Measurements from ENCODE around the gene ESRRB.

Gene ESRRB

GRCh38 chr14:76457841-76458240 is 81.9 kb downstream of the ESRRB start (continued):
- TF ChIP-seq PRDM4 (tag by site-specific recombination; IDR thresholded peaks at IDR 0.05) (no peak), AEBP2 (tag by site-specific recombination; IDR thresholded peaks at IDR 0.05; ENCODE audit: borderline replicate concordance) (no peak)

- H3K27ac ChIP-seq (ENCODE audit: extremely low read depth, low read depth, low read length): no peak overlapping the region
- ChIA-PET POLR2A (no interaction called here), CTCF (interaction anchor here (0.6 kb wide), 1 partner anchor 102 kb away, joined by 3 read pairs; no protein-coding TSS in a partner anchor)
- no peaks in the 10 kb centered on the region for H3K9me3 ChIP-seq (ENCODE audit: control insufficient read depth, insufficient read depth, low read depth, low read length)
- no peaks in the 10 kb centered on the region for H3K36me3 ChIP-seq (ENCODE audit: control insufficient read depth in 2 of 2, insufficient read depth in 1 of 2, low read length in 2 of 2)
- no peak overlapping the region for H3K4me3 ChIP-seq (ENCODE audit: low read depth, low read length)
- TF ChIP-seq ZNF214 (tag by site-specific recombination; IDR thresholded peaks at IDR 0.05; ENCODE audit: borderline replicate concordance) (no peak), ZNF433 (tag by site-specific recombination; IDR thresholded peaks at IDR 0.05; ENCODE audit: low read depth) (no peak), ZNF843 (tag by site-specific recombination; IDR thresholded peaks at IDR 0.05) (no peak), ZNF707 (tag by site-specific recombination; IDR thresholded peaks at IDR 0.05) (no peak), ZNF692 (tag by site-specific recombination; IDR thresholded peaks at IDR 0.05) (no peak), EGR2 (tag by site-specific recombination; IDR thresholded peaks at IDR 0.05; ENCODE audit: low read depth) (no peak), ZNF335 (tag by site-specific recombination; conservative IDR thresholded peaks at IDR 0.05) (no peak), ZNF341 (tag by site-specific recombination; IDR thresholded peaks at IDR 0.05; ENCODE audit: low read depth) (no peak), ZNF16 (tag by site-specific recombination; IDR thresholded peaks at IDR 0.05; ENCODE audit: low read depth) (no peak), ZNF423 (tag by site-specific recombination; IDR thresholded peaks at IDR 0.05) (no peak), SP7 (tag by site-specific recombination; IDR thresholded peaks at IDR 0.05) (no peak), ZNF302 (tag by site-specific recombination; IDR thresholded peaks at IDR 0.05; ENCODE audit: low read depth) (no peak), ZNF792 (tag by site-specific recombination; IDR thresholded peaks at IDR 0.05) (no peak), ZNF132 (tag by site-specific recombination; IDR thresholded peaks at IDR 0.05; ENCODE audit: borderline replicate concordance) (no peak)
- H3K4me1 ChIP-seq (ENCODE audit: control insufficient read depth, insufficient read depth, low read length): no peaks in the 10 kb centered on the region
Observed at GRCh38 chr14:76461886-76462285, 85.9 kb downstream of the ESRRB start.

GRCh38 chr14:76462330-76462729 is 86.4 kb downstream of the ESRRB start:
- no peak overlapping the region for H3K4me3 ChIP-seq (ENCODE audit: low read depth, low read length)
- H3K36me3 ChIP-seq (ENCODE audit: control insufficient read depth in 2 of 2, insufficient read depth in 1 of 2, low read length in 2 of 2): no peaks in the 10 kb centered on the region
- CTCF ChIA-PET: no interaction called here
- TF ChIP-seq ZNF776 (tag by site-specific recombination; IDR thresholded peaks at IDR 0.05; ENCODE audit: borderline replicate concordance) (no peak), ZNF626 (tag by site-specific recombination; IDR thresholded peaks at IDR 0.05) (no peak), ZNF701 (tag by site-specific recombination; IDR thresholded peaks at IDR 0.05) (peak; percentile 77; the same call in 1 of the 2 replicates), ZBTB48 (tag by site-specific recombination; IDR thresholded peaks at IDR 0.05) (no peak), GLIS2 (tag by site-specific recombination; IDR thresholded peaks at IDR 0.05) (0 out of 2 replicates have a peak, but pooled peaks have one; percentile 7), ZFP37 (tag by site-specific recombination; IDR thresholded peaks at IDR 0.05) (no peak), HOXC10 (CRISPR knock-in tag; IDR thresholded peaks at IDR 0.05) (no peak)
- no peaks in the 10 kb centered on the region for H3K9me3 ChIP-seq (ENCODE audit: control insufficient read depth, insufficient read depth, low read depth, low read length)
- H3K27ac ChIP-seq (ENCODE audit: extremely low read depth, low read depth, low read length): no peak overlapping the region
- no peaks in the 10 kb centered on the region for H3K4me1 ChIP-seq (ENCODE audit: control insufficient read depth, insufficient read depth, low read length)
- POLR2A ChIA-PET: no interaction called here
